ENCODE results near the gene GPAM. TPM values are rescaled to one million over a fixed set of nuclear protein-coding genes. Genes with fewer than 3 reads are reported as not detected.

The GPAM gene
- total RNA-seq, 2 donors from 2014 or later = 7.7 to 8.7 TPM

GRCh38 chr10:112214298-112214926, 30.8 kb upstream of the GPAM start:
- TF ChIP-seq CTCF (IDR thresholded peaks at IDR 0.05) = no peak
- H3K4me3 ChIP-seq = no peak overlapping the region
- H3K27ac ChIP-seq = no peak overlapping the region
- intact Hi-C loops (cut with DNase I) = no loop called here
- H3K9me3 ChIP-seq = no peaks in the 10 kb centered on the region
- no peaks in the 10 kb centered on the region for H3K36me3 ChIP-seq
- H3K9ac ChIP-seq (ENCODE audit: low read depth in 2 of 2, low read length in 2 of 2) = no peak overlapping the region
- no peaks in the 10 kb centered on the region for H3K27me3 ChIP-seq
- no peaks in the 10 kb centered on the region for H3K4me1 ChIP-seq
- DNase-seq = no peak

GRCh38 chr10:112213836-112214235, 30.3 kb upstream of the GPAM start:
- Histone ChIP-seq H3K9ac (ENCODE audit: low read depth in 2 of 2, low read length in 2 of 2) (no peak overlapping the region), H3K4me3 (no peak overlapping the region), H3K27ac (no peak overlapping the region), H3K36me3 (no peaks in the 10 kb centered on the region), H3K4me1 (no peaks in the 10 kb centered on the region), H3K9me3 (no peaks in the 10 kb centered on the region), H3K27me3 (no peaks in the 10 kb centered on the region)
- TF ChIP-seq CTCF (IDR thresholded peaks at IDR 0.05) = no peak
- DNase-seq = no peak
- intact Hi-C loops (cut with DNase I) = no loop called here

GRCh38 chr10:112213098-112213823, 29.7 kb upstream of the GPAM start:
- Histone ChIP-seq H3K4me3 (no peak overlapping the region), H3K36me3 (no peaks in the 10 kb centered on the region), H3K27me3 (no peaks in the 10 kb centered on the region), H3K27ac (no peak overlapping the region), H3K9ac (ENCODE audit: low read depth in 2 of 2, low read length in 2 of 2) (no peak overlapping the region), H3K9me3 (no peaks in the 10 kb centered on the region), H3K4me1 (no peaks in the 10 kb centered on the region)
- no peak for TF ChIP-seq CTCF (IDR thresholded peaks at IDR 0.05)
- intact Hi-C loops (cut with DNase I) = no loop called here
- no peak for DNase-seq

- no peak for TF ChIP-seq CTCF (IDR thresholded peaks at IDR 0.05)
- intact Hi-C loops (cut with DNase I) = no loop called here
Observed at GRCh38 chr10:112210666-112211065, 27.1 kb upstream of the GPAM start.

GRCh38 chr10:112209684-112210131, 26.1 kb upstream of the GPAM start:
- Histone ChIP-seq H3K36me3 (no peaks in the 10 kb centered on the region), H3K4me1 (no peaks in the 10 kb centered on the region), H3K4me3 (no peak overlapping the region), H3K27me3 (no peaks in the 10 kb centered on the region), H3K27ac (no peak overlapping the region), H3K9me3 (no peaks in the 10 kb centered on the region), H3K9ac (ENCODE audit: low read depth in 2 of 2, low read length in 2 of 2) (no peak overlapping the region)
- intact Hi-C loops (cut with DNase I) = no loop called here
- TF ChIP-seq CTCF (IDR thresholded peaks at IDR 0.05) = no peak
- no peak for DNase-seq

More at GRCh38 chr10:112210666-112211065, 27.1 kb upstream of the GPAM start:
- Histone ChIP-seq H3K9ac (ENCODE audit: low read depth in 2 of 2, low read length in 2 of 2) (no peak overlapping the region), H3K27ac (no peak overlapping the region), H3K4me1 (no peaks in the 10 kb centered on the region), H3K9me3 (no peaks in the 10 kb centered on the region), H3K4me3 (no peak overlapping the region), H3K27me3 (no peaks in the 10 kb centered on the region), H3K36me3 (no peaks in the 10 kb centered on the region)
- DNase-seq = no peak
